Panc1 (cell line): ENCODE measurements around the gene GABPB1. TPM values are rescaled to one million over a fixed set of nuclear protein-coding genes. Genes with fewer than 3 reads are reported as not detected.

ENCODE experiments used
- ATAC-seq: fragments of 200-7000 bp; cut with Tn5 transposase; 2 replicates; pipeline ENCODE4 v1.9.1; 2020; ENCODE audit warnings: mild to moderate bottlenecking, moderate library complexity
- BruUV-seq: library from RNA; stranded (reverse); fragments of 400-500 nt; replicated peaks from 2 replicates; lab custom pipeline; 2021; lab: Mats Ljungman, UMichigan
- CTCF ChIA-PET: fragments of 300-600 bp; sonication (Branson Sonifier 250); formaldehyde crosslinking; loops from one replicate; lab custom pipeline; 2022; ENCODE audit warnings: antibody characterized with exemption; lab: Charles Lee
- POLR2A ChIA-PET: fragments of 300-600 bp; sonication (Branson Sonifier 250); formaldehyde crosslinking; loops from one replicate; lab custom pipeline; 2022; ENCODE audit warnings: antibody characterized with exemption; lab: Charles Lee
- DNase-seq: peaks from one replicate; pipeline ENCODE4 v3.0.0-alpha.2; 2010; ENCODE audit warnings: low read depth, low spot score
- H3K27ac ChIP-seq: 2 replicates; pipeline ENCODE4 v1.5.1; 2011; ENCODE audit warnings: mild to moderate bottlenecking, low read length, inconsistent platforms
- H3K27me3 ChIP-seq: fragments of 200-500 bp; sonication (Bioruptor generic); 2 replicates; pipeline ENCODE4 v1.6.0; 2014; ENCODE audit warnings: low read length, inconsistent platforms; ENCODE audit not compliant: control insufficient read depth, insufficient read depth
- H3K36me3 ChIP-seq: fragments of 200-500 bp; sonication (Bioruptor generic); 2 replicates; pipeline ENCODE4 v1.5.1; 2014; ENCODE audit warnings: inconsistent platforms, mild to moderate bottlenecking, low read length, moderate library complexity; ENCODE audit not compliant: control insufficient read depth, insufficient read depth
- H3K4me1 ChIP-seq: 2 replicates; pipeline ENCODE4 v1.5.1; 2011; ENCODE audit warnings: inconsistent platforms, mild to moderate bottlenecking, low read length, moderate library complexity; ENCODE audit not compliant: control insufficient read depth, insufficient read depth
- H3K4me3 ChIP-seq, 2 experiments: 2 replicates each; pipeline ENCODE4 v1.5.1; 2011 to 2012; ENCODE audit warnings: low read depth in 2 of 2, low read length in 2 of 2, mild to moderate bottlenecking in 2 of 2, inconsistent platforms in 1 of 2, moderate library complexity in 1 of 2
- H3K9me3 ChIP-seq: fragments of 200-500 bp; sonication (Bioruptor generic); 2 replicates; pipeline ENCODE4 v1.5.1; 2014; ENCODE audit warnings: low read depth, mild to moderate bottlenecking, inconsistent platforms, low read length, moderate library complexity; ENCODE audit not compliant: control insufficient read depth, insufficient read depth
- CTCF ChIP-seq: fragments of 450-650 bp; IDR thresholded peaks from 2 replicates; pipeline ENCODE4 v1.5.1; 2017; ENCODE audit warnings: mild to moderate bottlenecking
- POLR2AphosphoS5 ChIP-seq: IDR thresholded peaks from 2 replicates; pipeline ENCODE4 v1.6.1; 2012; ENCODE audit warnings: mild to moderate bottlenecking, low read depth, low read length, moderate library complexity
- SIN3A ChIP-seq: IDR thresholded peaks from 2 replicates; pipeline ENCODE4 v1.6.1; 2012; ENCODE audit warnings: low read depth, mild to moderate bottlenecking, low read length, moderate library complexity, borderline replicate concordance; ENCODE audit not compliant: insufficient read depth
- TCF7L2 ChIP-seq: IDR thresholded peaks from 2 replicates; pipeline ENCODE4 v1.6.1; 2011; ENCODE audit warnings: mild to moderate bottlenecking, low read depth, low read length, inconsistent platforms
- in situ Hi-C: cut with HindIII; loops from 2 replicates; pipeline ENCODE4 v1.10.0; 2016; ENCODE audit warnings: low sequenced_read_pairs, low pct_unique_long_range_greater_than_20kb
- intact Hi-C: fragments of 100-400 bp; cut with micrococcal nuclease; formaldehyde crosslinking; loops from one replicate; pipeline ENCODE4 v1.10.0; 2022; ENCODE audit not compliant: unreplicated experiment
- total RNA-seq: library from RNA; stranded (reverse); gene quantifications from one replicate; pipeline ENCODE4 v1.2.1, GENCODE V29; 2021; ENCODE audit not compliant: unreplicated experiment
- TF ChIP-seq, protein P1 (sequence below), 2 experiments: IDR thresholded peaks; 2 replicates each; pipeline ENCODE4 v1.6.1; 2011 to 2012; ENCODE audit warnings: low read depth in 2 of 2, control low read depth in 1 of 2, low read length in 1 of 2, mild to moderate bottlenecking in 1 of 2, moderate library complexity in 1 of 2; ENCODE audit not compliant: insufficient read depth in 1 of 2

Gene GABPB1
- total RNA-seq, 1 experiment from 2014 or later: 20.0 TPM

DNA sequence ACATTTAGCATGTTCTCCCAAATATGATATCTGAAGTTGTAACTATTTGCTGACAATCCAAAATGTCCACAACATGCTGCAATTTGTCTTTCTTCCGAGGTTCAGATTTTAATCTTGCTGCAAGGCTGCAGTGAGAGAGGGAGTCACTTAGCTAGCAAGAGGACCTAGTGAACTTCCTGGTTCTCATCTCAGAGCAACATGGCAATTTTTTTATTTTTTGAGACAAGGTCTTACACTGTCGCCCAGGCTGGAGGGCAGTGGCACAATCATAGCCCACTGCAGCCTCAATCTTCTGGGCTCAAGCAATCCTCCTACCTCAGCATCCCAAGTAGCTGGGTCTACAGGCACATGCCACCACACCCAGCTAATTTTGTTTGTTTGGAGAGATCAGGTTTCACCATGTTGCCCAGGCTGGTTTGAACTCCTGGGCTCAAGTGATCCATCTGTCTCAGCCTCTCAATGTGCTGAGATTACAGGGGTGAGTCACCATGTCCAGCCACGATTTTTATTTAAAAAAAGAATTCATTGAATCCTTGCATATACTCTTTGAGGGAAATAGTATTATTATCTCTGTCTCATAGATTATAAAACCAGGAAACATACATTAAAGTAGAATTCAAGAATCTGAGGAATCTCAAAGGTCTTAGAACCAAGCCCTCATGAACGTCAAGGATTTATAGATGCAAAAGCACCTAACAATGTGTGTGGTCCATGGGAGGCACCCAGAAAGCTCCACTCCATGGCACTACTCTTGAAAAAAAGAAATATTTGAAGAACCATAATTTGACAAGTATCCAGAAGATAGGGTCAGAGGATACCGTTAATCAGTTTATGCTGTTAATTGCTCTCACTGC lies 98.6 kb downstream of the GABPB1 start:
- ChIA-PET CTCF (no interaction called here), POLR2A (no interaction called here)
- DNase-seq (no peak), ATAC-seq (no peak)
- no peaks in the 10 kb centered on the region for H3K36me3 ChIP-seq
- BruUV-seq: no TSS peak
- H3K27ac ChIP-seq: no peak overlapping the region
- no peaks in the 10 kb centered on the region for H3K4me1 ChIP-seq
- in situ Hi-C loops: no loop called here
- H3K4me3 ChIP-seq: no peak overlapping the region
- H3K9me3 ChIP-seq: no peaks in the 10 kb centered on the region
- TF ChIP-seq TCF7L2 (no peak), SIN3A (no peak), POLR2AphosphoS5 (no peak), CTCF (no peak)
- TF ChIP-seq, protein P1, sequence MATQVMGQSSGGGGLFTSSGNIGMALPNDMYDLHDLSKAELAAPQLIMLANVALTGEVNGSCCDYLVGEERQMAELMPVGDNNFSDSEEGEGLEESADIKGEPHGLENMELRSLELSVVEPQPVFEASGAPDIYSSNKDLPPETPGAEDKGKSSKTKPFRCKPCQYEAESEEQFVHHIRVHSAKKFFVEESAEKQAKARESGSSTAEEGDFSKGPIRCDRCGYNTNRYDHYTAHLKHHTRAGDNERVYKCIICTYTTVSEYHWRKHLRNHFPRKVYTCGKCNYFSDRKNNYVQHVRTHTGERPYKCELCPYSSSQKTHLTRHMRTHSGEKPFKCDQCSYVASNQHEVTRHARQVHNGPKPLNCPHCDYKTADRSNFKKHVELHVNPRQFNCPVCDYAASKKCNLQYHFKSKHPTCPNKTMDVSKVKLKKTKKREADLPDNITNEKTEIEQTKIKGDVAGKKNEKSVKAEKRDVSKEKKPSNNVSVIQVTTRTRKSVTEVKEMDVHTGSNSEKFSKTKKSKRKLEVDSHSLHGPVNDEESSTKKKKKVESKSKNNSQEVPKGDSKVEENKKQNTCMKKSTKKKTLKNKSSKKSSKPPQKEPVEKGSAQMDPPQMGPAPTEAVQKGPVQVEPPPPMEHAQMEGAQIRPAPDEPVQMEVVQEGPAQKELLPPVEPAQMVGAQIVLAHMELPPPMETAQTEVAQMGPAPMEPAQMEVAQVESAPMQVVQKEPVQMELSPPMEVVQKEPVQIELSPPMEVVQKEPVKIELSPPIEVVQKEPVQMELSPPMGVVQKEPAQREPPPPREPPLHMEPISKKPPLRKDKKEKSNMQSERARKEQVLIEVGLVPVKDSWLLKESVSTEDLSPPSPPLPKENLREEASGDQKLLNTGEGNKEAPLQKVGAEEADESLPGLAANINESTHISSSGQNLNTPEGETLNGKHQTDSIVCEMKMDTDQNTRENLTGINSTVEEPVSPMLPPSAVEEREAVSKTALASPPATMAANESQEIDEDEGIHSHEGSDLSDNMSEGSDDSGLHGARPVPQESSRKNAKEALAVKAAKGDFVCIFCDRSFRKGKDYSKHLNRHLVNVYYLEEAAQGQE (IDR thresholded peaks at IDR 0.05; ENCODE audit: insufficient read depth in 1 of 2, low read depth in 2 of 2, low read length in 1 of 2): no peak
- intact Hi-C loops: no loop called here
- peaks cover 5% of the 10 kb centered on the region for H3K27me3 ChIP-seq

DNA sequence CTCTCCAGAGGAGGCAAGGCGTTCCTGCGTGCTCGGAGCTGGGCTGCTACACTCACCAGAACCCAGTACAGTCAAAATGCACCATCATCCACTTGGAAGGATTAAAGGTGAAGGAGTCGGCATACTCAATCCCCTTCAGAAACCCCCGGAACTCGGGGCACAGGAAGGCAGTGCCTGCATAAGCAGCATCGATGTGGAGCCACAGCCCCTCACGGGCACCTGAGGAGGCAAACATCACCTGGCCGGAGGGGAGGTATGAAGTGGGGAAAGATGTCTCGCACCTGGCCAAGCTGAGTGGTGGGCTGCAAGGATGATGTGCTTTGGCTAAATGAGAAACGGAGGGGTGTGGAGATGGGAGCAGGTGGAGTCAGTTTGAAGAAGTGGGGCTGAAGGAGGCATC lies 102.4 kb downstream of the GABPB1 start:
- TF ChIP-seq, protein P1 (IDR thresholded peaks at IDR 0.05; ENCODE audit: insufficient read depth in 1 of 2, low read depth in 2 of 2, low read length in 1 of 2): no peak
- no peak for TF ChIP-seq POLR2AphosphoS5
- no peak for TF ChIP-seq TCF7L2
- no peak for TF ChIP-seq CTCF
- TF ChIP-seq SIN3A: no peak
- Histone ChIP-seq H3K4me1 (no peaks in the 10 kb centered on the region), H3K36me3 (no peaks in the 10 kb centered on the region), H3K27ac (no peak overlapping the region), H3K27me3 (peaks cover 5% of the 10 kb centered on the region), H3K9me3 (no peaks in the 10 kb centered on the region), H3K4me3 (no peak overlapping the region)
- CTCF ChIA-PET: no interaction called here
- DNase-seq (no peak), ATAC-seq (no peak)
- no TSS peak for BruUV-seq
- intact Hi-C loops: no loop called here
- POLR2A ChIA-PET: no interaction called here
- in situ Hi-C loops: no loop called here
